CD8-positive, alpha-beta memory T cell (primary cell): Measurements from ENCODE around the gene TNS1. TPM values are rescaled to one million over a fixed set of nuclear protein-coding genes. Genes with fewer than 3 reads are reported as not detected.

Experiments used
- CTCF ChIA-PET: fragments of 350-600 bp; sonication (Branson Sonifier 250); formaldehyde crosslinking; loops from one replicate; lab custom pipeline; 2021; ENCODE audit warnings: antibody characterized with exemption; lab: Charles Lee
- POLR2A ChIA-PET: fragments of 350-600 bp; sonication (Branson Sonifier 250); formaldehyde crosslinking; loops from one replicate; lab custom pipeline; 2021; ENCODE audit warnings: antibody characterized with exemption; lab: Charles Lee
- DNase-seq, 5 donors: peaks; one replicate each; pipeline versions ENCODE4 v3.0.0 to v3.0.0-alpha.2; 2020 to 2022; ENCODE audit warnings: mixed read lengths in 1 of 5
- H3K27ac ChIP-seq: one replicate; pipeline ENCODE4 v1.7.0; 2013; ENCODE audit warnings: low read depth, mild to moderate bottlenecking, low read length, moderate library complexity
- H3K27me3 ChIP-seq: 2 replicates; pipeline ENCODE4 v1.7.0; 2013; ENCODE audit warnings: low read length, mild to moderate bottlenecking; ENCODE audit not compliant: insufficient read depth, poor library complexity, severe bottlenecking
- H3K36me3 ChIP-seq: 2 replicates; pipeline ENCODE4 v1.7.0; 2013; ENCODE audit warnings: mild to moderate bottlenecking, low read length, moderate library complexity; ENCODE audit not compliant: insufficient read depth
- H3K4me1 ChIP-seq: 2 replicates; pipeline ENCODE4 v1.7.0; 2013; ENCODE audit warnings: mild to moderate bottlenecking, low read length, moderate library complexity; ENCODE audit not compliant: insufficient read depth
- H3K4me3 ChIP-seq: 2 replicates; pipeline ENCODE4 v1.7.0; 2013; ENCODE audit warnings: mild to moderate bottlenecking, low read length
- H3K9me3 ChIP-seq: 2 replicates; pipeline ENCODE4 v1.7.0; 2013; ENCODE audit warnings: mild to moderate bottlenecking, low read length
- H3K27ac Mint-ChIP-seq, 8 donors: one replicate each; pipeline ENCODE4 v1.8.0; 2020 to 2021; ENCODE audit warnings: mixed read lengths in 8 of 8, mild to moderate bottlenecking in 6 of 8, inconsistent platforms in 3 of 8, moderate library complexity in 3 of 8
- H3K27me3 Mint-ChIP-seq, 2 donors: one replicate each; pipeline ENCODE4 v1.8.0; 2020 to 2021; ENCODE audit warnings: mixed read lengths in 2 of 2, mild to moderate bottlenecking in 1 of 2, moderate library complexity in 1 of 2
- H3K36me3 Mint-ChIP-seq, 3 donors: one replicate each; pipeline ENCODE4 v1.8.0; 2020 to 2021; ENCODE audit warnings: mixed read lengths in 3 of 3, inconsistent platforms in 1 of 3, mild to moderate bottlenecking in 1 of 3
- H3K4me1 Mint-ChIP-seq, 3 donors: one replicate each; pipeline ENCODE4 v1.8.0; 2020 to 2021; ENCODE audit warnings: mixed read lengths in 3 of 3, inconsistent platforms in 1 of 3, mild to moderate bottlenecking in 1 of 3
- H3K4me3 Mint-ChIP-seq, 7 donors: one replicate each; pipeline ENCODE4 v1.8.0; 2020 to 2021; ENCODE audit warnings: mixed read lengths in 7 of 7, mild to moderate bottlenecking in 6 of 7, moderate library complexity in 4 of 7, inconsistent platforms in 2 of 7
- H3K9me3 Mint-ChIP-seq, 5 donors: one replicate each; pipeline ENCODE4 v1.8.0; 2020 to 2022; ENCODE audit warnings: mixed read lengths in 5 of 5, mild to moderate bottlenecking in 3 of 5, moderate library complexity in 2 of 5, inconsistent platforms in 1 of 5
- polyA plus RNA-seq: library from polyadenylated mRNA; unstranded; fragments of 300-500 nt; fragmentation: Illumina TruSeq; gene quantifications from one replicate; pipeline ENCODE4 v1.2.3, GENCODE V29; 2021
- total RNA-seq, 2 experiments: library from RNA; stranded (reverse); gene quantifications; one replicate each; pipeline ENCODE4 v1.2.3, GENCODE V29; 2021

Gene TNS1
- total and polyA plus RNA-seq, 3 experiments from 2014 or later = 1.1 to 1.8 TPM; not detected in 1

- Histone ChIP-seq H3K4me3 (no peak overlapping the region), H3K36me3 (no peaks in the 10 kb centered on the region), H3K9me3 (no peaks in the 10 kb centered on the region), H3K27me3 (no peaks in the 10 kb centered on the region), H3K27ac (no peak overlapping the region), H3K4me1 (no peaks in the 10 kb centered on the region)
- Mint-ChIP-seq H3K27ac (no peak overlapping the region), H3K27me3 (peaks cover 0 to 2% of the 10 kb centered on the region in 2 donors), H3K9me3 (no peaks in the 10 kb centered on the region), H3K36me3 (no peaks in the 10 kb centered on the region), H3K4me3 (no peak overlapping the region), H3K4me1 (no peaks in the 10 kb centered on the region)
- no peak for DNase-seq
- CTCF ChIA-PET = interaction anchor here (1.7 to 5.4 kb wide), 2 partner anchors 9 to 12 kb away, joined by 9 to 26 read pairs; no protein-coding TSS in a partner anchor
- POLR2A ChIA-PET = no interaction called here
Measured at GRCh38 chr2:217798191-217798590, 204.6 kb downstream of the TNS1 start.

GRCh38 chr2:217797661-217798069 is 205.1 kb downstream of the TNS1 start:
- no peak for DNase-seq
- Mint-ChIP-seq H3K9me3 (no peaks in the 10 kb centered on the region), H3K4me1 (no peaks in the 10 kb centered on the region), H3K27ac (no peak overlapping the region), H3K36me3 (no peaks in the 10 kb centered on the region), H3K27me3 (peaks cover 0 to 2% of the 10 kb centered on the region in 2 donors), H3K4me3 (no peak overlapping the region)
- H3K36me3 ChIP-seq = no peaks in the 10 kb centered on the region
- POLR2A ChIA-PET = no interaction called here
- CTCF ChIA-PET = interaction anchor here (1.7 to 5.4 kb wide), 2 partner anchors 8 to 12 kb away, joined by 9 to 26 read pairs; no protein-coding TSS in a partner anchor
- H3K9me3 ChIP-seq = no peaks in the 10 kb centered on the region
- no peaks in the 10 kb centered on the region for H3K4me1 ChIP-seq
- no peaks in the 10 kb centered on the region for H3K27me3 ChIP-seq
- no peak overlapping the region for H3K4me3 ChIP-seq
- no peak overlapping the region for H3K27ac ChIP-seq

GRCh38 chr2:217797165-217797564 is 205.6 kb downstream of the TNS1 start:
- POLR2A ChIA-PET = no interaction called here
- DNase-seq = no peak
- peak overlapping the region in 1 of 8 donors; percentile 52 for H3K27ac Mint-ChIP-seq
- no peaks in the 10 kb centered on the region for H3K4me1 Mint-ChIP-seq
- H3K4me3 Mint-ChIP-seq = no peak overlapping the region
- H3K27me3 Mint-ChIP-seq = peaks cover 0 to 2% of the 10 kb centered on the region in 2 donors
- Histone ChIP-seq H3K36me3 (no peaks in the 10 kb centered on the region), H3K27ac (no peak overlapping the region), H3K9me3 (no peaks in the 10 kb centered on the region), H3K4me3 (no peak overlapping the region), H3K4me1 (no peaks in the 10 kb centered on the region), H3K27me3 (no peaks in the 10 kb centered on the region)
- no peaks in the 10 kb centered on the region for H3K9me3 Mint-ChIP-seq
- no peaks in the 10 kb centered on the region for H3K36me3 Mint-ChIP-seq
- CTCF ChIA-PET = interaction anchor here (1.7 to 5.4 kb wide), 2 partner anchors 8 to 11 kb away, joined by 9 to 26 read pairs; no protein-coding TSS in a partner anchor

DNA sequence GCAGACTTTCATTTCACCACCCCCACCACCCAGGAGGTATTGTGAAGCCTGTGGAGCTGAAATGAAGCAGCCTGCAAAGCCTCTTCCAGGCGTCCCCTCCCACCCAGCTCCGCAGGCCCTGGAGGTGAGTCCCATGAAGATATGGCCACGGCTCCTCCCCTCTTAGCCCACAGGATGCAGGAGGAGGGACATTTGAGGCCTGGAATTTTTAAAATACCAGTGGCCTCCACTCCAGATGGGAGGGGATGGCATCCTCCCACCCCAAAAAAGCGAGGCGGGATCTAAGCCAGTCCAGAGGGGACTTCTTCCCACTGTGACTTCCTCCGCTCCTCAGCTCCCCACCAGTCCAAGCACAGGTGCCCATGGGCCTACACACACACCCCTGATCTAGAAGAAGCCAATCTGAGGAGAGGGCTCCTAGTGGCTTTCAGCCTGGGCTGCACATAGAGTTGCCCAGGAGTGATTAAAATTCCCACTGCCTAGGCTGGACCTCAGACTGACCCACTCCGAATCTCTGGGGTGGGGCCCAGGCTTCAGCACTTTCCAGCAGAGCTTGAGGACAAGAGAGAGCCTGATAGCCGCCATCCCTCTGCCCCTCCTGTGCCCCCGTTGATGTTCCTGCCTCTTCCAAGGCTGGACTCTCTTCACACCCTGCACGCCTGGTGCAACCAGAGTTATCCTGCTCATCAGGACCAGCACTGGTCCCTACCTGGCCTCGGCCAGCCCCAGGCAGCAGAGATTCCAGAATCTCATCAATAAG is 206.9 kb downstream of the TNS1 start:
- no peak for DNase-seq
- H3K4me3 Mint-ChIP-seq = no peak overlapping the region
- H3K27me3 Mint-ChIP-seq = peaks cover 0 to 2% of the 10 kb centered on the region in 2 donors

GRCh38 chr2:217795067-217795466 is 207.7 kb downstream of the TNS1 start:
- no peak overlapping the region for H3K27ac ChIP-seq
- H3K27ac Mint-ChIP-seq = no peak overlapping the region
- POLR2A ChIA-PET = no interaction called here
- H3K36me3 Mint-ChIP-seq = no peaks in the 10 kb centered on the region
- DNase-seq = no peak
- H3K4me1 Mint-ChIP-seq = peaks cover 6 to 8% (median 8%) of the 10 kb centered on the region in 3 donors
- H3K4me3 ChIP-seq = no peak overlapping the region
- H3K27me3 ChIP-seq = no peaks in the 10 kb centered on the region
- H3K9me3 Mint-ChIP-seq = no peaks in the 10 kb centered on the region
- no peaks in the 10 kb centered on the region for H3K27me3 Mint-ChIP-seq
- CTCF ChIA-PET = interaction anchor here (0.7 to 1.0 kb wide), 2 partner anchors 10 to 91 kb away, joined by 3 to 5 read pairs; no protein-coding TSS in a partner anchor
- H3K4me3 Mint-ChIP-seq = no peak overlapping the region
- no peaks in the 10 kb centered on the region for H3K36me3 ChIP-seq
- no peaks in the 10 kb centered on the region for H3K9me3 ChIP-seq
- peaks cover 4% of the 10 kb centered on the region for H3K4me1 ChIP-seq

More for the DNA sequence above, 206.9 kb downstream of the TNS1 start:
- peaks cover 0 to under 1% (median 0%) of the 10 kb centered on the region in 3 donors for H3K4me1 Mint-ChIP-seq
- H3K9me3 Mint-ChIP-seq = no peaks in the 10 kb centered on the region
- POLR2A ChIA-PET = no interaction called here
- no peaks in the 10 kb centered on the region for H3K36me3 Mint-ChIP-seq
- no peak overlapping the region for H3K4me3 ChIP-seq
- no peaks in the 10 kb centered on the region for H3K27me3 ChIP-seq
- no peak overlapping the region for H3K27ac Mint-ChIP-seq
- H3K4me1 ChIP-seq = no peaks in the 10 kb centered on the region
- no peak overlapping the region for H3K27ac ChIP-seq
- CTCF ChIA-PET = interaction anchor here (5.4 kb wide), 1 partner anchor 10 kb away, joined by 26 read pairs; no protein-coding TSS in a partner anchor
- no peaks in the 10 kb centered on the region for H3K36me3 ChIP-seq
- H3K9me3 ChIP-seq = no peaks in the 10 kb centered on the region

DNA sequence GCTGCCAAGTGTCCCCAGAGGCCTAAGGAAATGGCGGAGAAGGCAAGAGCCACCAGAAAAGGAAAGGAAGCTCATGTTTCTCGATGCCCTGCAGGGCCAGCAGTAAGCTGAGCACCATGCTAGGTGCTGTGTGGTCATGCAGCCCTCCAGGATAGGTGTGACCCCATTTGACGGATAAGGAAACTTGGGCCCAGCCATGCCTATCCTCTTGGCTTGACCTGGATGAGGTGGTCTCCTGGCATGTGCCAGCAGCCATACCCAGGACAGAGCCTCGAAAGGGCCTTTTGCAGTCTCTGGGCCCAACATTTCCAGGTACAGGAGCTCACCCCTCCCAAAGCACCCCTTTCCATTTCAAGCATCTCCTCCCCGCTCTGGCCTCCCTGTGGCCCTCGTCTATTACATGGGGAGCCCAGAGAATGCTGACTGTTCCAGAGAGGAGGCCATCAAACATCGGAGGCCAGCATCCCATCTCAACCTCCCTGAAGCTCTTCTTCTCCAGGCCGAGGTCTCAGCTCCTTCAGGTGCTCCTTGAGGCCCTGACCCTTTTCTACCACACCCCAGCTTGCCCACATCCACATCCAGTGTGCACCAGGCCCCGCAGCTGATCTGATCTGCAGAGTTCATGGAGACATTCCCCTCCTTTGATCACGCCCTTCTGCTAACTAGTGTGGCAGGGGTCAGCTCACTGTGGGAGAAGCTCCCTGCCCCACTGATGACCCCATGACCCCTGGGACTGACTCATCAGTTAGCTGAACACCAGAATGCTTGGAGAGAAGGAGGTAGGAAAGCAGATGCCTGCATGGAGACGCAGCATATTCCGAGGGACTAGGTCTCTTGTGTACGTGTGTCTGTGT is 208.4 kb downstream of the TNS1 start:
- Histone ChIP-seq H3K27me3 (no peaks in the 10 kb centered on the region), H3K4me3 (no peak overlapping the region), H3K4me1 (peaks cover 7% of the 10 kb centered on the region), H3K27ac (no peak overlapping the region), H3K36me3 (no peaks in the 10 kb centered on the region), H3K9me3 (no peaks in the 10 kb centered on the region)
- H3K27me3 Mint-ChIP-seq = no peaks in the 10 kb centered on the region
- no peaks in the 10 kb centered on the region for H3K9me3 Mint-ChIP-seq
- no peak for DNase-seq
- ChIA-PET CTCF (interaction anchor here (0.7 to 1.0 kb wide), 2 partner anchors 10 to 92 kb away, joined by 3 to 5 read pairs; no protein-coding TSS in a partner anchor), POLR2A (no interaction called here)
- H3K4me3 Mint-ChIP-seq = no peak overlapping the region
- no peaks in the 10 kb centered on the region for H3K36me3 Mint-ChIP-seq
- H3K4me1 Mint-ChIP-seq = peaks cover 6 to 11% (median 10%) of the 10 kb centered on the region in 3 donors
- H3K27ac Mint-ChIP-seq = no peak overlapping the region

DNA sequence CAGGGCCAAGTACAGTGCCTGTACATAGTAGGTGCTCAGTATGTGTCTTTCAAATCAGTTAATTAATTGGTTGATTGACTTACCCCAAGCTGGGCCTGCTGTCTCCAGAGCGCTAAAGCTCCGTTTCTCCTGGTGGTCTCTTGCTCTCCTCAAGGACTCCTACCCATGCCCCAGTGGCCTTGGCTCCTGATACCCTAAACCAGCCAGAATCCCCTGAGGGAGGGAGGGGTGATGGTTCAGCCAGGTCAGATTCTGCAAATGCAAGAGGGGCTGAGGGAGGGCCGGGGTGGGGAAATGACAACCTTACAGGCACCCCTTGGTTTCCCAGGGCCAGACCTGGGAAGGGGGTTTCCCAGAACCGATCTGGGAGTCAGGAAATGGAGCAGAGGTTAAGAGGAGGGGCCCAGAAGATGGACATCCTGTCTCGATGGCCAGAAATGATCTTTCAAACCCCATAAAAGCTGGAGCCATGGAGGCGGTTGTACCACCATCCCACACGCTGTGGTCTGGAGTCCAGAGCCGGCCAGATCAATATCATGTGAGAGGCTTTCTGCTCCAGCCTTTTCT is 209.1 kb downstream of the TNS1 start:
- Mint-ChIP-seq H3K27ac (no peak overlapping the region), H3K36me3 (no peaks in the 10 kb centered on the region), H3K9me3 (no peaks in the 10 kb centered on the region), H3K4me1 (peaks cover 6 to 17% (median 15%) of the 10 kb centered on the region in 3 donors), H3K4me3 (no peak overlapping the region), H3K27me3 (no peaks in the 10 kb centered on the region)
- no peak for DNase-seq
- no peaks in the 10 kb centered on the region for H3K27me3 ChIP-seq
- CTCF ChIA-PET = interaction anchor here (2.4 kb wide), 1 partner anchor 240 kb away, joined by 7 read pairs; no protein-coding TSS in a partner anchor
- H3K27ac ChIP-seq = no peak overlapping the region
- H3K36me3 ChIP-seq = no peaks in the 10 kb centered on the region
- H3K4me3 ChIP-seq = no peak overlapping the region
- POLR2A ChIA-PET = no interaction called here
- H3K4me1 ChIP-seq = peaks cover 14% of the 10 kb centered on the region
- no peaks in the 10 kb centered on the region for H3K9me3 ChIP-seq
